SK-N-SH treated with all-trans-retinoic acid at 6 μM for 48 hours (cell line): Measurements from ENCODE around the gene FCER2.

Source experiments
- ISL1 ChIP-seq: fragments of 250-450 bp; sonication (Bioruptor Pico); IDR thresholded peaks from 2 replicates; pipeline ENCODE4 v2.1.2; 2022; ENCODE audit warnings: mild to moderate bottlenecking, moderate library complexity
- ZFP3 ChIP-seq: fragments of 250-450 bp; sonication (Bioruptor Pico); IDR thresholded peaks from 2 replicates; pipeline ENCODE4 v1.5.0; 2020; ENCODE audit warnings: mild to moderate bottlenecking, moderate library complexity
- ZFP30 ChIP-seq: fragments of 450-650 bp; formaldehyde crosslinking; IDR thresholded peaks from 2 replicates; pipeline ENCODE4 v1.5.0; 2022; ENCODE audit warnings: mild to moderate bottlenecking, moderate library complexity
- ZNF70 ChIP-seq: fragments of 450-650 bp; formaldehyde crosslinking; IDR thresholded peaks from 2 replicates; pipeline ENCODE4 v1.5.0; 2020; ENCODE audit warnings: mild to moderate bottlenecking, moderate library complexity
- TF ChIP-seq, protein P1 (sequence below): fragments of 250-450 bp; sonication (Bioruptor Pico); IDR thresholded peaks from 2 replicates; pipeline ENCODE4 v1.8.0; 2021; ENCODE audit warnings: low read depth, mild to moderate bottlenecking, moderate library complexity, borderline replicate concordance
- TF ChIP-seq, protein P2 (sequence below): fragments of 250-450 bp; sonication (Bioruptor Pico); IDR thresholded peaks from 2 replicates; pipeline ENCODE4 v1.8.0; 2020; ENCODE audit warnings: mild to moderate bottlenecking, moderate library complexity, borderline replicate concordance

DNA sequence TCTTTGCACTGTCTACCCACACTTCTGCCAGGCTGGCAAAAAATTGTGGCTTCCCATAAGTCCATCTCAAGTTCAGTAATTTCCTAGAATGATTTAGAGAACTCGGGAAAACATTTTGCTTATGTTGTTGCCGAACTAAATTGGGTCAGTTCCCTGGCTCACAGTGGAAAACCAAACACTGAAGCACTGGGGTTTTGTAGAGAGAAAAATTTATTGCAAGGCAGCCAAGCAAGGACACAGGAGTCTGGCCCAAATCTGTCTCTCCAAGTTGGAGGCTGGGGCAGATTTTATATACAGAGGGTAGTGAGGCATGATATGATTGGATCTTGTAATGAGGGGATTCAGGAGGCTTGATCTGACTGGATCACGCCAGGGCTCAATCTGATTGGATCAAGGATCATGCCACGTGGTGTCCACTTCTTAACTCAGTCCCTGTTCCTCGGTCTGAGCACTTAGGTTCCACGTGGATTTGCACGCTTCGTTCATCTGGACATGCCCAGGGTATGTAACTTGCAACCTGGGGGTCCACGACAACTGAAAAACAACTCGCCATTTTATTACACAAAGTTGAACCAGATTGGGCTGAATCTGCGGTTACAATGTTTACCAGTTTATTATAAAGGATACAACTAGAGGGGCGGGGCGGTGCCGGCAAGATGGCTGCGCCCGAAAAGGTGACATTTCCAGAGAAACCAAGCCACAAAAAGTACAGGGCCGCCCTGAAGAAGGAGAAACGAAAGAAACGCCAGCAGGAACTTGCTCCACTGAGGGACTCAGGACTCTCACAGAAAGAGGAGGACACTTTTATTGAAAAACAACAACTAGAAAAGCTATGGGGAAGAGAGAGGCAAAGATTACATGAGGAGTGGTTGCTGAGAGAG is 38.1 kb upstream of the FCER2 start:
- TF ChIP-seq, protein P1, sequence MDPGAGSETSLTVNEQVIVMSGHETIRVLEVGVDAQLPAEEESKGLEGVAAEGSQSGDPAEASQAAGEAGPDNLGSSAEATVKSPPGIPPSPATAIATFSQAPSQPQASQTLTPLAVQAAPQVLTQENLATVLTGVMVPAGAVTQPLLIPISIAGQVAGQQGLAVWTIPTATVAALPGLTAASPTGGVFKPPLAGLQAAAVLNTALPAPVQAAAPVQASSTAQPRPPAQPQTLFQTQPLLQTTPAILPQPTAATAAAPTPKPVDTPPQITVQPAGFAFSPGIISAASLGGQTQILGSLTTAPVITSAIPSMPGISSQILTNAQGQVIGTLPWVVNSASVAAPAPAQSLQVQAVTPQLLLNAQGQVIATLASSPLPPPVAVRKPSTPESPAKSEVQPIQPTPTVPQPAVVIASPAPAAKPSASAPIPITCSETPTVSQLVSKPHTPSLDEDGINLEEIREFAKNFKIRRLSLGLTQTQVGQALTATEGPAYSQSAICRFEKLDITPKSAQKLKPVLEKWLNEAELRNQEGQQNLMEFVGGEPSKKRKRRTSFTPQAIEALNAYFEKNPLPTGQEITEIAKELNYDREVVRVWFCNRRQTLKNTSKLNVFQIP, result no peak
- TF ChIP-seq ZNF70 (CRISPR knock-in tag), result no peak
- TF ChIP-seq ISL1 (CRISPR knock-in tag), result no peak
- TF ChIP-seq, protein P2, sequence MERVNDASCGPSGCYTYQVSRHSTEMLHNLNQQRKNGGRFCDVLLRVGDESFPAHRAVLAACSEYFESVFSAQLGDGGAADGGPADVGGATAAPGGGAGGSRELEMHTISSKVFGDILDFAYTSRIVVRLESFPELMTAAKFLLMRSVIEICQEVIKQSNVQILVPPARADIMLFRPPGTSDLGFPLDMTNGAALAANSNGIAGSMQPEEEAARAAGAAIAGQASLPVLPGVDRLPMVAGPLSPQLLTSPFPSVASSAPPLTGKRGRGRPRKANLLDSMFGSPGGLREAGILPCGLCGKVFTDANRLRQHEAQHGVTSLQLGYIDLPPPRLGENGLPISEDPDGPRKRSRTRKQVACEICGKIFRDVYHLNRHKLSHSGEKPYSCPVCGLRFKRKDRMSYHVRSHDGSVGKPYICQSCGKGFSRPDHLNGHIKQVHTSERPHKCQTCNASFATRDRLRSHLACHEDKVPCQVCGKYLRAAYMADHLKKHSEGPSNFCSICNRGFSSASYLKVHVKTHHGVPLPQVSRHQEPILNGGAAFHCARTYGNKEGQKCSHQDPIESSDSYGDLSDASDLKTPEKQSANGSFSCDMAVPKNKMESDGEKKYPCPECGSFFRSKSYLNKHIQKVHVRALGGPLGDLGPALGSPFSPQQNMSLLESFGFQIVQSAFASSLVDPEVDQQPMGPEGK (CRISPR knock-in tag), result no peak
- no peak for TF ChIP-seq ZFP30 (CRISPR knock-in tag)
- TF ChIP-seq ZFP3, result no peak
